ACC112 (cell line): Measurements from ENCODE around the gene ZNF362.

Experiments used
- H2AFZ ChIP-seq: fragments of 200-600 bp; sonication (generic); one replicate; pipeline ENCODE4 v1.6.0; 2017; ENCODE audit warnings: antibody characterized with exemption, low read length; ENCODE audit not compliant: unreplicated experiment
- H3K27ac ChIP-seq: fragments of 200-600 bp; sonication (generic); 2 replicates; pipeline ENCODE4 v1.5.1; 2014; ENCODE audit warnings: low read depth, mild to moderate bottlenecking, antibody characterized with exemption, low read length, moderate library complexity
- H3K27me3 ChIP-seq: fragments of 200-600 bp; sonication (generic); 2 replicates; pipeline ENCODE4 v1.6.1; 2014; ENCODE audit warnings: mild to moderate bottlenecking, antibody characterized with exemption, low read length, moderate library complexity, mixed read lengths; ENCODE audit not compliant: insufficient read depth
- H3K36me3 ChIP-seq: fragments of 200-600 bp; sonication (generic); 2 replicates; pipeline ENCODE4 v1.6.1; 2016; ENCODE audit warnings: mild to moderate bottlenecking, antibody characterized with exemption, low read length, moderate library complexity, mixed read lengths; ENCODE audit not compliant: insufficient read depth
- H3K4me1 ChIP-seq: fragments of 200-600 bp; sonication (generic); one replicate; pipeline ENCODE4 v1.6.1; 2016; ENCODE audit warnings: low read length, mixed read lengths; ENCODE audit not compliant: insufficient read depth, unreplicated experiment, control insufficient read depth
- H3K4me3 ChIP-seq: fragments of 200-600 bp; sonication (generic); 2 replicates; pipeline ENCODE4 v1.5.1; 2014; ENCODE audit warnings: mild to moderate bottlenecking, low read depth, low read length
- H3K79me2 ChIP-seq: fragments of 200-600 bp; sonication (generic); one replicate; pipeline ENCODE4 v1.6.0; 2016; ENCODE audit warnings: low read length; ENCODE audit not compliant: control insufficient read depth, unreplicated experiment, insufficient read depth

The ZNF362 gene

GRCh38 chr1:33296824-33297223 is 40.5 kb downstream of the ZNF362 start:
- H3K4me1 ChIP-seq = peaks cover 14% of the 10 kb centered on the region
- no peaks in the 10 kb centered on the region for H3K79me2 ChIP-seq
- no peak overlapping the region for H2AFZ ChIP-seq
- no peaks in the 10 kb centered on the region for H3K27me3 ChIP-seq
- no peak overlapping the region for H3K27ac ChIP-seq
- no peak overlapping the region for H3K4me3 ChIP-seq
- H3K36me3 ChIP-seq = no peaks in the 10 kb centered on the region; the same call in 1 of the 2 replicates

GRCh38 chr1:33297911-33298622 is 41.8 kb downstream of the ZNF362 start:
- Histone ChIP-seq H3K4me1 (peaks cover 14% of the 10 kb centered on the region), H3K4me3 (no peak overlapping the region), H3K79me2 (no peaks in the 10 kb centered on the region), H3K27me3 (no peaks in the 10 kb centered on the region), H3K27ac (no peak overlapping the region), H2AFZ (no peak overlapping the region), H3K36me3 (peaks cover 3% of the 10 kb centered on the region; the same call in 1 of the 2 replicates)

DNA sequence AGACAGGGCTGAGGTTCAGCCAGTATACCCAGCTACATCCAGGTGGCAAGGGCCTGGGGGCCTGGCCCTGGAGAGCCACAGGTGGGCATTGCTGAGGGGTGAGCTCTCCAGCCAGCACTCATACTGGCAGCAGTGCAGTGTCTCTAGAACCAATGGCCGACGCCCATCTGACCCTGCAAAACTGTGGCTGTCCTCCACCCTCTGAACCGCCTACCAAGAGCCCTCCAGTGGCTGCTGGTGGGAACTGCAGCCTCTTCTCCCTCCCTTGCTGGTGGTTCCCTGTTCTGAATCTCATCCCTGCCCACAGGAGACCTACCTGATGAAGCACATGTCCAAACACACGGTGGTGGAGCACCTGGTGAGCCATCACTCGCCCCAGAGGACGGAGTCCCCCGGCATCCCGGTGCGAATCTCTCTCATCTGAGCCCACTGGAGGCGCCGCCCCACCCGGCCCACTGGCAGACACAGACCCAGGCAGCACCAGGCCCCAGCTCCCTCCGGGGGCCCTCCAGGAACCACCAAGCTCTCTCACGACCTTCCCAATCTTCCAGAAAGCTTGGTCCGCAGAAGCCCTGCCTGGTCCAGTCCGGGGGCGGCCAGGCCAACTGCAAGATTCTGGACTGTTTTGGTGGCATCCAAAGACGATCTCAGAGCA is 42.5 kb downstream of the ZNF362 start:
- no peak overlapping the region for H3K27ac ChIP-seq
- H3K27me3 ChIP-seq = no peaks in the 10 kb centered on the region
- no peaks in the 10 kb centered on the region for H3K79me2 ChIP-seq
- no peak overlapping the region for H2AFZ ChIP-seq
- peaks cover 3% of the 10 kb centered on the region; the same call in 1 of the 2 replicates for H3K36me3 ChIP-seq
- peaks cover 14% of the 10 kb centered on the region for H3K4me1 ChIP-seq
- H3K4me3 ChIP-seq = no peak overlapping the region

GRCh38 chr1:33299461-33300155 is 43.3 kb downstream of the ZNF362 start:
- Histone ChIP-seq H3K36me3 (peaks cover 3% of the 10 kb centered on the region; the same call in 1 of the 2 replicates), H3K4me3 (no peak overlapping the region), H3K27me3 (no peaks in the 10 kb centered on the region), H3K79me2 (no peaks in the 10 kb centered on the region), H3K4me1 (peaks cover 14% of the 10 kb centered on the region), H3K27ac (no peak overlapping the region), H2AFZ (no peak overlapping the region)

GRCh38 chr1:33300673-33301072 is 44.4 kb downstream of the ZNF362 start:
- peaks cover 3% of the 10 kb centered on the region; the same call in 1 of the 2 replicates for H3K36me3 ChIP-seq

GRCh38 chr1:33301273-33301984 is 45.1 kb downstream of the ZNF362 start:
- Histone ChIP-seq H3K27me3 (no peaks in the 10 kb centered on the region), H3K36me3 (peaks cover 3% of the 10 kb centered on the region; the same call in 1 of the 2 replicates), H3K79me2 (no peaks in the 10 kb centered on the region), H3K4me3 (no peak overlapping the region), H3K4me1 (peaks cover 17% of the 10 kb centered on the region), H2AFZ (no peak overlapping the region), H3K27ac (no peak overlapping the region)

More at GRCh38 chr1:33300673-33301072, 44.4 kb downstream of the ZNF362 start:
- peaks cover 14% of the 10 kb centered on the region for H3K4me1 ChIP-seq
- no peaks in the 10 kb centered on the region for H3K79me2 ChIP-seq
- H3K27me3 ChIP-seq = no peaks in the 10 kb centered on the region
- no peak overlapping the region for H2AFZ ChIP-seq
- no peak overlapping the region for H3K4me3 ChIP-seq
- no peak overlapping the region for H3K27ac ChIP-seq

GRCh38 chr1:33302325-33302724 is 46.0 kb downstream of the ZNF362 start:
- H3K27ac ChIP-seq = no peak overlapping the region

DNA sequence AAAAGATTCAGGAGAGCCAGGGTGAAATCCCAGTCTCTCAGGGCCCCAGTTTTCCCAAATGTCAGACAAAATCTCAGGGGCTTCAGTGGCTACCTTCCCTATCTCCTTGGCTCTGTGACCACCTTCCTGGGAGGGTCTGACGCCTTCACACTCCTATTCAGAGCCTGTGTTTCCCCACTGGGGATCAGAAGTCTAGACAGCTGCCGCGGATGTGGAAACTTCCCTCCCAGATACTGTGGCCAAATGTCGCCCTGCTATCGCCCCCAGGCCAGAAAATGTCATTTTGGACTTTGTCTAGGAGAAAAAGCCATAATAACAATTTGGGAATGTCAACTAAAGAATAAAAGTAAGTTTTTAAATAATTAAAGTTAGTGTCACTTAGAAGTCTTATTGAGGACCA is 48.7 kb downstream of the ZNF362 start:
- peaks cover 17% of the 10 kb centered on the region for H3K4me1 ChIP-seq
- H3K36me3 ChIP-seq = peaks cover 3% of the 10 kb centered on the region; the same call in 1 of the 2 replicates
- H3K4me3 ChIP-seq = no peak overlapping the region
- H3K27ac ChIP-seq = no peak overlapping the region
- H3K79me2 ChIP-seq = no peaks in the 10 kb centered on the region
- H2AFZ ChIP-seq = no peak overlapping the region
- no peaks in the 10 kb centered on the region for H3K27me3 ChIP-seq

More at GRCh38 chr1:33302325-33302724, 46.0 kb downstream of the ZNF362 start:
- H3K4me3 ChIP-seq = no peak overlapping the region
- H3K79me2 ChIP-seq = no peaks in the 10 kb centered on the region
- H3K27me3 ChIP-seq = no peaks in the 10 kb centered on the region
- H2AFZ ChIP-seq = no peak overlapping the region
- peaks cover 17% of the 10 kb centered on the region for H3K4me1 ChIP-seq
- peaks cover 3% of the 10 kb centered on the region; the same call in 1 of the 2 replicates for H3K36me3 ChIP-seq

DNA sequence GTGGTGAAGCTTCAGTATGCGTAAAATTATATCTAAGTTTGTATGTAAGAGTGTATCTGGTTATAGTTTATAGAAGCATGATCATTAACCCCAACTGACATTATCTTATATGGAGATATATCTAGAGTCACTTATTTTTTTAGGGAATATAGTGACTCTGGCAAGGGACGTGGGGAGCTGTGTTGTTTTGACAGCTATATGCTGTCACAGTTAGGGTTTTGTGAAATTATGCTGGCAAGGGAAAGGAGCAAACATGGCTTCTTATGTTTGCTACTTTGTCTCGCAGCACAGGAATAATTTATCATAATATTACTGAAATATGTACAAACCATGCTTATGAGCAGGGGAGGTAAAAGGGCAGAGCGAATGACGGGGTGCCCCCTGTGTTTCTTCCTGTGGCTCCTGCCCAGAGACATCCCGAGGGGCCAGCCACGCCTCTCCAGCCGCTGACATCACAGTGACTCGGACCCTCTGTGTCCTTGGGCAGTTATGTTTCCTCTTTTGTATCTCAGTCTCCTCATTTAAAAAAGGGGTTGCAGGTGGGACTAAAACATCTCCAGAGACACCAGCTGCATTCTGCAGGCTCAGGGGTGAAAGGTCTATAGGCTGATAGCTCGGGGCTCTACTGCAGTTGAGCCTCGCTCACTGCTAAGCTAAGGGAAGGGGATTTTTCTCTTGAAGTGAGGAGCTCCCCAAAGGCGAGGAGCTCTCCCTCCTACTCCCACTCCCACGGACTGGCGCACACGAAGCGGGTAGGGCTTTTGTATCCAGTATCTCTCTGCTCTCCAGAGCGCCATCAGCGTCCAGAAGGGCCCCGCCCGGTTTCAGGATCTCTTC is 49.7 kb downstream of the ZNF362 start:
- H3K4me3 ChIP-seq = no peak overlapping the region
- H3K27me3 ChIP-seq = no peaks in the 10 kb centered on the region
- H3K27ac ChIP-seq = no peak overlapping the region
- no peak overlapping the region for H2AFZ ChIP-seq
- H3K79me2 ChIP-seq = no peaks in the 10 kb centered on the region
- peaks cover 3% of the 10 kb centered on the region; the same call in 1 of the 2 replicates for H3K36me3 ChIP-seq
- peaks cover 8% of the 10 kb centered on the region for H3K4me1 ChIP-seq
